Lower lobe of right lung (tissue), 2 donors: ENCODE data around the gene PRSS53. TPM values are rescaled to one million over a fixed set of nuclear protein-coding genes. Genes with fewer than 3 reads are reported as not detected.

Experiments
- ATAC-seq, 2 donors: fragments of 200-7000 bp; cut with Tn5 transposase; one replicate each; pipeline ENCODE4 v1.9.1; 2020 to 2022; ENCODE audit warnings: mild to moderate bottlenecking in 2 of 2, moderate library complexity in 2 of 2
- DNase-seq: peaks from one replicate; pipeline ENCODE4 v3.0.0-alpha.2; 2020
- H3K27ac ChIP-seq: fragments of 200-600 bp; one replicate; pipeline ENCODE4 v1.8.0; 2022
- H3K27me3 ChIP-seq: fragments of 200-600 bp; one replicate; pipeline ENCODE4 v1.8.0; 2022; ENCODE audit warnings: low read depth
- H3K36me3 ChIP-seq: fragments of 200-600 bp; one replicate; pipeline ENCODE4 v1.8.0; 2022; ENCODE audit warnings: mild to moderate bottlenecking
- H3K4me1 ChIP-seq: fragments of 200-600 bp; one replicate; pipeline ENCODE4 v1.8.0; 2022
- H3K4me3 ChIP-seq: fragments of 200-600 bp; one replicate; pipeline ENCODE4 v1.8.0; 2022; ENCODE audit warnings: mild to moderate bottlenecking
- H3K9me3 ChIP-seq: fragments of 200-600 bp; one replicate; pipeline ENCODE4 v1.8.0; 2022
- CTCF ChIP-seq: fragments of 200-600 bp; IDR thresholded peaks from one replicate; pipeline ENCODE4 v1.8.0; 2022; ENCODE audit warnings: antibody characterized with exemption, mild to moderate bottlenecking
- intact Hi-C: fragments of 100-400 bp; cut with DNase I; formaldehyde crosslinking; loops from one replicate; pipeline ENCODE4 v1.11.0; 2022
- total RNA-seq: library from RNA; stranded (reverse); fragmentation: NEBNext Ultra II Directional; extraction: Animal tissue kit (Norgen Biotek cat#: 25700); gene quantifications from one replicate; pipeline ENCODE4 v1.2.1, GENCODE V29; 2021
- donor health status: DM: no; HTN: yes; CAD: no; lungs with severe emphysema.

The PRSS53 gene
- total RNA-seq, 1 donor from 2014 or later, result 2.4 TPM

GRCh38 chr16:31090540-31090939, 1.8 kb upstream of the PRSS53 start:
- ATAC-seq, result no peak
- peaks cover 18% of the 10 kb centered on the region for H3K4me1 ChIP-seq
- H3K27me3 ChIP-seq, result no peaks in the 10 kb centered on the region
- H3K9me3 ChIP-seq, result no peaks in the 10 kb centered on the region
- no peak overlapping the region for H3K4me3 ChIP-seq
- intact Hi-C loops, result no loop called here
- no peak for TF ChIP-seq CTCF
- H3K27ac ChIP-seq, result no peak overlapping the region
- peaks cover 36% of the 10 kb centered on the region for H3K36me3 ChIP-seq
- no peak for DNase-seq

- Histone ChIP-seq H3K27ac (no peak overlapping the region), H3K4me3 (no peak overlapping the region), H3K36me3 (peaks cover 49% of the 10 kb centered on the region), H3K9me3 (no peaks in the 10 kb centered on the region), H3K27me3 (no peaks in the 10 kb centered on the region), H3K4me1 (peaks cover 11% of the 10 kb centered on the region)
- no peak for TF ChIP-seq CTCF
- DNase-seq (no peak), ATAC-seq (no peak)
- intact Hi-C loops, result no loop called here
Observed at GRCh38 chr16:31089199-31089598, 456 bp upstream of the PRSS53 start.

GRCh38 chr16:31087971-31088370, 772 bp downstream of the PRSS53 start:
- Histone ChIP-seq H3K4me3 (no peak overlapping the region), H3K27me3 (no peaks in the 10 kb centered on the region), H3K9me3 (no peaks in the 10 kb centered on the region), H3K36me3 (peaks cover 61% of the 10 kb centered on the region), H3K27ac (no peak overlapping the region), H3K4me1 (peaks cover under 1% of the 10 kb centered on the region)
- DNase-seq (no peak), ATAC-seq (no peak)
- intact Hi-C loops, result no loop called here
- TF ChIP-seq CTCF, result no peak

GRCh38 chr16:31087481-31087880, 1.3 kb downstream of the PRSS53 start:
- Histone ChIP-seq H3K27me3 (no peaks in the 10 kb centered on the region), H3K4me3 (no peak overlapping the region), H3K4me1 (no peaks in the 10 kb centered on the region), H3K27ac (no peak overlapping the region), H3K36me3 (peaks cover 66% of the 10 kb centered on the region), H3K9me3 (no peaks in the 10 kb centered on the region)
- DNase-seq (no peak), ATAC-seq (no peak)
- TF ChIP-seq CTCF, result no peak
- intact Hi-C loops, result no loop called here

GRCh38 chr16:31086629-31086906, 2.2 kb downstream of the PRSS53 start:
- H3K36me3 ChIP-seq, result peaks cover 66% of the 10 kb centered on the region
- no peak for TF ChIP-seq CTCF
- H3K4me3 ChIP-seq, result no peak overlapping the region
- ATAC-seq (no peak), DNase-seq (no peak)
- H3K27me3 ChIP-seq, result no peaks in the 10 kb centered on the region
- H3K4me1 ChIP-seq, result no peaks in the 10 kb centered on the region
- H3K9me3 ChIP-seq, result no peaks in the 10 kb centered on the region
- H3K27ac ChIP-seq, result no peak overlapping the region
- intact Hi-C loops, result no loop called here
